ENCODE measurements around the gene OTOF.

- TF ChIP-seq, protein P1, sequence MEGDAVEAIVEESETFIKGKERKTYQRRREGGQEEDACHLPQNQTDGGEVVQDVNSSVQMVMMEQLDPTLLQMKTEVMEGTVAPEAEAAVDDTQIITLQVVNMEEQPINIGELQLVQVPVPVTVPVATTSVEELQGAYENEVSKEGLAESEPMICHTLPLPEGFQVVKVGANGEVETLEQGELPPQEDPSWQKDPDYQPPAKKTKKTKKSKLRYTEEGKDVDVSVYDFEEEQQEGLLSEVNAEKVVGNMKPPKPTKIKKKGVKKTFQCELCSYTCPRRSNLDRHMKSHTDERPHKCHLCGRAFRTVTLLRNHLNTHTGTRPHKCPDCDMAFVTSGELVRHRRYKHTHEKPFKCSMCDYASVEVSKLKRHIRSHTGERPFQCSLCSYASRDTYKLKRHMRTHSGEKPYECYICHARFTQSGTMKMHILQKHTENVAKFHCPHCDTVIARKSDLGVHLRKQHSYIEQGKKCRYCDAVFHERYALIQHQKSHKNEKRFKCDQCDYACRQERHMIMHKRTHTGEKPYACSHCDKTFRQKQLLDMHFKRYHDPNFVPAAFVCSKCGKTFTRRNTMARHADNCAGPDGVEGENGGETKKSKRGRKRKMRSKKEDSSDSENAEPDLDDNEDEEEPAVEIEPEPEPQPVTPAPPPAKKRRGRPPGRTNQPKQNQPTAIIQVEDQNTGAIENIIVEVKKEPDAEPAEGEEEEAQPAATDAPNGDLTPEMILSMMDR (conservative IDR thresholded peaks at IDR 0.05; ENCODE audit: low read depth, low read length) = no peak
- no peak for TF ChIP-seq EZH2 (IDR thresholded peaks at IDR 0.05; ENCODE audit: borderline replicate concordance, low read depth, low read length, poor library complexity, severe bottlenecking)
Measured at GRCh38 chr2:26479131-26479788, 1.3 kb upstream of the OTOF start.

Data from A673 (cell line).